HG02970 (cell line): ENCODE results near the gene TERB2.
"Not testable (repeated sequence)": the region's sequence is repeated elsewhere in the genome, so short reads cannot be mapped to it uniquely, and the experiment has no call there.

Experiments used
- ATAC-seq: cut with Tn5 transposase; IDR thresholded peaks from one replicate; pipeline ENCODE4 v1.9.1; 2021; ENCODE audit warnings: mild to moderate bottlenecking, moderate library complexity, moderate number of reproducible peaks; ENCODE audit not compliant: unreplicated experiment, low FRiP score

The TERB2 gene

GRCh38 chr15:44956388-44956787 is at the start of gene TERB2:
Gene TERB2 (plus strand): TSS chr15:44956687. CDS start chr15:44956719, 32 bp downstream.
- no peak for ATAC-seq

- no peak for ATAC-seq
Observed at GRCh38 chr15:44909423-44909822, 47.1 kb upstream of the TERB2 start.

GRCh38 chr15:44910981-44911625 is 45.4 kb upstream of the TERB2 start:
- no peak for ATAC-seq

GRCh38 chr15:44912186-44912585 is 44.3 kb upstream of the TERB2 start:
- not testable (repeated sequence) for ATAC-seq

GRCh38 chr15:44912974-44913448 is 43.5 kb upstream of the TERB2 start:
- ATAC-seq, result not testable (repeated sequence)

GRCh38 chr15:44918136-44918535 is 38.4 kb upstream of the TERB2 start:
- ATAC-seq, result no peak

GRCh38 chr15:44928658-44929057 is 27.8 kb upstream of the TERB2 start:
- not testable (repeated sequence) for ATAC-seq

GRCh38 chr15:44930283-44930682 is 26.2 kb upstream of the TERB2 start:
- ATAC-seq, result not testable (repeated sequence)

GRCh38 chr15:44958302-44958701 is 1.8 kb downstream of the TERB2 start:
- ATAC-seq, result not testable (repeated sequence)

GRCh38 chr15:44968475-44968874 is 12.0 kb downstream of the TERB2 start:
- no peak for ATAC-seq

- ATAC-seq, result no peak
Observed at GRCh38 chr15:44971036-44971435, 14.5 kb downstream of the TERB2 start.

- ATAC-seq, result not testable (repeated sequence)
Observed at GRCh38 chr15:44976183-44976582, 19.7 kb downstream of the TERB2 start.

- ATAC-seq, result not testable (repeated sequence)
Observed at GRCh38 chr15:44977781-44978180, 21.3 kb downstream of the TERB2 start.

- ATAC-seq, result not testable (repeated sequence)
Observed at GRCh38 chr15:44979617-44980339, 23.3 kb downstream of the TERB2 start.

GRCh38 chr15:44984144-44984543 is 27.7 kb downstream of the TERB2 start:
- ATAC-seq, result not testable (repeated sequence)

- ATAC-seq, result not testable (repeated sequence)
Observed at GRCh38 chr15:44986346-44987055, 30.0 kb downstream of the TERB2 start.

- not testable (repeated sequence) for ATAC-seq
Observed at GRCh38 chr15:44987711-44988110, 31.2 kb downstream of the TERB2 start.

- not testable (repeated sequence) for ATAC-seq
Observed at GRCh38 chr15:44988184-44988869, 31.8 kb downstream of the TERB2 start.

GRCh38 chr15:44988870-44989219 is 32.4 kb downstream of the TERB2 start:
- not testable (repeated sequence) for ATAC-seq

GRCh38 chr15:44997632-44998031 is 41.1 kb downstream of the TERB2 start:
- not testable (repeated sequence) for ATAC-seq

- ATAC-seq, result no peak
Observed at GRCh38 chr15:44999105-44999504, 42.6 kb downstream of the TERB2 start.
